Gastroesophageal sphincter (tissue), 3 donors: ENCODE measurements around the gene ZNF236.

Source experiments
- CTCF ChIP-seq, 4 experiments: fragments of 200-600 bp in 2 of 4; fragments of 450-650 bp in 2 of 4; sonication (generic) in 1 of 4; IDR thresholded peaks; one replicate each; pipeline ENCODE4 v1.5.1; 2017 to 2019; ENCODE audit warnings: antibody characterized with exemption in 4 of 4, mild to moderate bottlenecking in 2 of 4, moderate library complexity in 2 of 4
- POLR2A ChIP-seq, 2 donors: fragments of 450-650 bp; IDR thresholded peaks; one replicate each; pipeline ENCODE4 v1.6.1; 2017; ENCODE audit warnings: antibody characterized with exemption in 2 of 2, mild to moderate bottlenecking in 2 of 2, moderate library complexity in 1 of 2

- TF ChIP-seq CTCF (IDR thresholded peaks at IDR 0.05): no peak
- TF ChIP-seq POLR2A (IDR thresholded peaks at IDR 0.05): no peak
These were observed 151.3 kb downstream of the ZNF236 start for GRCh38 chr18:76973520-76974266.
